Small intestine (tissue), 7 donors: Measurements from ENCODE around the gene PI4K2A. TPM values are rescaled to one million over a fixed set of nuclear protein-coding genes. Genes with fewer than 3 reads are reported as not detected.

Experiments used
- DNase-seq, 2 donors: peaks; one replicate each; pipeline versions ENCODE4 v3.0.0 to v3.0.0-alpha.2; 2013
- FAIRE-seq: peaks from 2 replicates; lab custom pipeline; 2012; peaks lifted over from hg19 to GRCh38; lab: Jason Lieb, UNC
- H3K27ac ChIP-seq, 3 donors: one replicate each; pipeline ENCODE4 v1.5.1; 2013; ENCODE audit warnings: low read length in 2 of 3, mild to moderate bottlenecking in 2 of 3, control low read depth in 1 of 3, inconsistent platforms in 1 of 3, low read depth in 1 of 3, moderate library complexity in 1 of 3
- H3K27me3 ChIP-seq, 3 donors: one replicate each; pipeline ENCODE4 v1.6.1; 2013; ENCODE audit warnings: low read length in 3 of 3, inconsistent platforms in 1 of 3; ENCODE audit not compliant: control insufficient read depth in 3 of 3, insufficient read depth in 3 of 3
- H3K36me3 ChIP-seq, 3 donors: one replicate each; pipeline ENCODE4 v1.6.1; 2013; ENCODE audit warnings: low read length in 3 of 3, inconsistent platforms in 1 of 3, low read depth in 1 of 3, mild to moderate bottlenecking in 1 of 3, moderate library complexity in 1 of 3; ENCODE audit not compliant: control insufficient read depth in 3 of 3, insufficient read depth in 2 of 3
- H3K4me1 ChIP-seq, 3 donors: one replicate each; pipeline ENCODE4 v1.6.1; 2013; ENCODE audit warnings: low read length in 2 of 3, inconsistent platforms in 1 of 3, low read depth in 1 of 3, mild to moderate bottlenecking in 1 of 3, moderate library complexity in 1 of 3; ENCODE audit not compliant: control insufficient read depth in 3 of 3, insufficient read depth in 2 of 3
- H3K4me3 ChIP-seq, 3 donors: one replicate each; pipeline ENCODE4 v1.5.1; 2013; ENCODE audit warnings: low read length in 3 of 3, control low read depth in 1 of 3, inconsistent platforms in 1 of 3, low read depth in 1 of 3, mild to moderate bottlenecking in 1 of 3, moderate library complexity in 1 of 3
- H3K9me3 ChIP-seq, 2 donors: one replicate each; pipeline ENCODE4 v1.6.1; 2013; ENCODE audit warnings: low read depth in 1 of 2, low read length in 1 of 2; ENCODE audit not compliant: control insufficient read depth in 2 of 2, insufficient read depth in 1 of 2
- WGBS, 3 donors: extraction: QIAGEN DNeasy Blood & Tissue Kit; methylation state at CpG; one replicate each; pipeline ENCODE4 v1.1.7; 2013; 5-methylcytosine and 5-hydroxymethylcytosine counted together
- polyA plus RNA-seq, 4 donors: library from polyadenylated mRNA; stranded (reverse) in 3 of 4; unstranded in 1 of 4; fragments of 200-250 nt in 3 of 4; fragments of 120-200 nt in 1 of 4; gene quantifications; one replicate each; pipeline versions ENCODE4 v1.2.1 to v1.2.3, GENCODE V29; 2013
- donor health status: healthy with polysubstance abuse.
- donor health status: control.
- donor health status: control.
- donor health status: Bipolar disorder and iron deficiency.
- donor health status: healthy.

The PI4K2A gene
- polyA plus RNA-seq, 4 donors: 9.5 to 34.0 (median 12.0) TPM

DNA sequence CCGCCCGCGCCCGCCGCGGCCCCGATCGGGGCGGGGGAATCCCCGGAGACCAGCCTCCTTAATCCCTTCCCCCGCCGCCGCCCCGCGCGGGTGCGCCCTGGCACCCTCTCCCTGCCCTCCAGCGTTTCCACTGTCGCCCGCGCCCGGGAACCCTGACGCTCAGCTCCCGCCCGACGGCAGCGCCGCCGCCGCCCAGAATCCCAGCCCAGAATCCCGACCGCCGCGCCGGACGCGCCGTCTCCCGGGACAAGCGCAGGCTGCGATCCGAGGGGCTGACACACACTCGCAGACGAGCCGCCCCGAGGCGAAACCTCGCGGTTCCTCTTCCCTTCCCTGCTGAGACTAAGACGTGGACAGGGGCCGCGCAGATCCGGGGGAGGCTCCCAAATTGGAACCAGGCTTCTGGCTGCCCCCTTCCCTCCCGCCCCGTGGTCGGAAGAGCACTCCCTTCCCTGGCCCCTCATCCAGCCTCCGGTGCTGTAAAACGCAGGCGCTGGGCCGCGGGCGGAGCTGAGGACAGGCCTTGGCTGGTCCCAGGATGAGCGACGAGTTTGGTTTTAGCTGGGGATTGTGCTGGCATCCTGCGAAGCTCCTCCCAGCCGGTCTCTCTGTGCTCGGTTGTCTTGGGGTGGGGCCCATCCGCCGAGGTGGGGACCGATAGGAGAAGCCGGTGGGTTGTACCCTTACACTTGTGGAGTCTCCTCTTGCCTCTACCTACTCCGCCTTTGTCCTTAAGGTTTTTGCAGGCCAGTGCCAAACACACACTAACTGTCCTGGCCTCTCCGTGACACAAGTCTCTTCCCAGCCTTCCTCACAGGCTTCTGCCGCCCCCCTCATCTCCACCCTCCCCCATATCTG lies 74.2 kb downstream of the PI4K2A start:
- DNase-seq: peak in 1 of 2 donors; percentile 33
- FAIRE-seq: no peak

DNA sequence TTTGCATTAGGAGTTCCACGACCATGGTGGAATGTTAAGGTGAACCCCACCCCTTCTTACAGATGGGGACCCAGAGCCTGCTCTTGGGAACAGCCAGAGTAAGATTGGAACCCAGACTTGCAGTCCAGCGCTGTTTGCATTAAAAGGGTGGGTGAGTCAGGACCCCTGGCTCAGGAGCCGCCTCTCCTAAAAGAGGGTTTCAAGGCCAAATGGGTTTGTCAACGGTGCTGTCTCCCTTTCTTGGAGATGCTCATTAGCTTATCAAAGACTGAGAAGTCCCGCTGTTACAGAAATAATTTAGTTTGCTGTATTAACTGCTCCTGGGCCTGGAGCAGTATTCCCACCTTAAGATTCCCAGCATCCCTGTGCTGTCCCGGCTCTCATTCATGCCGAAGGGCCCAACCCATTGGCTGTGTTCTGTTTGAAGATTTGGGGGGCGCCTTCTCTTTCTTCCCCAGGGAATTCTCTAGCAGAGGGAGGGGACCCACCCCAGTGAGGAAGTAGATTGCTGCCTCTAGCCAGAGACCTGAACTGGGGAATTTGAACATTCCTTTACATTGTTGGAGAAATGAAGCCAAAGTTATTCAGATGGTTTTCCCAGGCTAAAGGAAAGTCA lies 74.9 kb downstream of the PI4K2A start:
- Histone ChIP-seq H3K27me3 (no peaks in the 10 kb centered on the region), H3K36me3 (peaks cover 0 to 26% (median 0%) of the 10 kb centered on the region in 3 donors), H3K4me1 (peaks cover 5 to 40% (median 9%) of the 10 kb centered on the region in 3 donors), H3K4me3 (peak overlapping the region in 1 of 3 donors; percentile 65), H3K27ac (peak overlapping the region in 2 of 3 donors; percentile 83 to 94), H3K9me3 (no peaks in the 10 kb centered on the region)
- WGBS, 3 donors: 64 to 75% (median 71%) methylated on average over 8 of the region's 8 CpGs
- FAIRE-seq: no peak
- DNase-seq: no peak

More for the DNA sequence above, 74.2 kb downstream of the PI4K2A start:
- no peaks in the 10 kb centered on the region for H3K27me3 ChIP-seq
- peaks cover 5 to 39% (median 8%) of the 10 kb centered on the region in 3 donors for H3K4me1 ChIP-seq
- peaks cover 0 to 26% (median 0%) of the 10 kb centered on the region in 3 donors for H3K36me3 ChIP-seq
- H3K4me3 ChIP-seq: peak overlapping the region; percentile 58 to 65 (median 61)
- WGBS, 3 donors: 4 to 8% (median 7%) methylated on average over 49 to 74 of the region's 74 CpGs
- H3K27ac ChIP-seq: peak overlapping the region; percentile 62 to 94 (median 83)
- H3K9me3 ChIP-seq: no peaks in the 10 kb centered on the region

DNA sequence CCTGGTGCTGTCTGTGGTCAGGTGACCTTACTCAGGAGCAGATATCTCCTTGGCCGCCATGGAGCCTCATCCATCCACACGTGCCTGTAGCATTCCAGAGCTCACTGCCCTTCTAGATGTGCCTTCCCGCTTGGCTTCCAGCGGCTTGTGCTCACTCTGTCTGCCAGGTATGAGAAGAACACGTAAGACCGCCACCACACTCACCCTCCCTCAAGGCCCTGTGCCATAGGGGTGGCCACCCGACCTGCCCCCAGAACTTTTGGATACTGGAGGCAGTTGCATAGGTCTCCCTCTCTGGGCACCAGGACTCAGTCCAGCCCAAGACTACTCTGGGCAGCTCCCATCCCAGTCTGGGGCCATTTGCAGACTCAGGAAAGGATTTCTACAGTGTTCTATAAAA lies 77.2 kb downstream of the PI4K2A start:
- H3K4me1 ChIP-seq: peaks cover 5 to 44% (median 9%) of the 10 kb centered on the region in 3 donors
- peak overlapping the region in 2 of 3 donors; percentile 58 to 81 for H3K27ac ChIP-seq
- no peaks in the 10 kb centered on the region for H3K27me3 ChIP-seq
- DNase-seq: no peak
- H3K9me3 ChIP-seq: no peaks in the 10 kb centered on the region
- no peak overlapping the region for H3K4me3 ChIP-seq
- no peak for FAIRE-seq
- WGBS, 3 donors: 89 to 90% (median 89%) methylated on average over 7 of the region's 7 CpGs
- peaks cover 0 to 26% (median 0%) of the 10 kb centered on the region in 3 donors for H3K36me3 ChIP-seq

DNA sequence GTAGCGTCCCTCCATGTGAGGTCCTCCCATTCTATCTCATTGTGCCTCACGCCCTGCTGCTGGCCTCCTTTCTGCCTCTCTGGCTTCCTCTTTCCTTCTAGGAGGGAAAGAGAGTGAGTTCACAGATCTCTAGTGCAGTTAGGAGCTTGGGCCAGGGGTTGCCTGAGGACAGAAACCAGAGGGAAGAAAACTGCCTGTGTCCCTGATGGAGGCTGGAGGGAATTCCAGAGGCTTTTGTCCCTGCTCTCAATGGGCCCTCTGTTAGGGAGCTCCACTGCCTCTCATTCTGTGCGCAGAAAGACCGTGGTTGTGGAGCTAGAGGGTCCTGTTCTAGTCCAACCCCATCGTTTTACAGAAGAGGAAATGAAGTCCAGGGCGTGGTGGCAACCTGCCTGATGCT lies 77.7 kb downstream of the PI4K2A start:
- peak overlapping the region; percentile 55 to 81 (median 58) for H3K27ac ChIP-seq
- no peak overlapping the region for H3K4me3 ChIP-seq
- 30 to 55% (median 53%) methylated on average over 6 of the region's 6 CpGs for WGBS, 3 donors
- H3K27me3 ChIP-seq: no peaks in the 10 kb centered on the region
- H3K36me3 ChIP-seq: peaks cover 0 to 26% (median 0%) of the 10 kb centered on the region in 3 donors
- H3K9me3 ChIP-seq: no peaks in the 10 kb centered on the region
- H3K4me1 ChIP-seq: peaks cover 5 to 39% (median 9%) of the 10 kb centered on the region in 3 donors
- no peak for FAIRE-seq
- DNase-seq: no peak

- Histone ChIP-seq H3K27ac (peak overlapping the region; percentile 55 to 81 (median 58)), H3K4me3 (no peak overlapping the region), H3K4me1 (peaks cover 3 to 37% (median 9%) of the 10 kb centered on the region in 3 donors), H3K36me3 (peaks cover 0 to 26% (median 0%) of the 10 kb centered on the region in 3 donors), H3K9me3 (no peaks in the 10 kb centered on the region), H3K27me3 (no peaks in the 10 kb centered on the region)
- FAIRE-seq: no peak
- WGBS, 3 donors: 13 to 31% (median 29%) methylated on average over 8 of the region's 8 CpGs
- DNase-seq: peak; percentile 98 to 99
Observed at GRCh38 chr10:97718659-97719142, 78.2 kb downstream of the PI4K2A start.

GRCh38 chr10:97719602-97720001 lies 79.1 kb downstream of the PI4K2A start:
- H3K9me3 ChIP-seq: no peaks in the 10 kb centered on the region
- peaks cover 0 to 26% (median 0%) of the 10 kb centered on the region in 3 donors for H3K36me3 ChIP-seq
- DNase-seq: no peak
- peak overlapping the region in 2 of 3 donors; percentile 21 to 81 for H3K27ac ChIP-seq
- WGBS, 3 donors: 81 to 91% (median 82%) methylated on average over 2 of the region's 2 CpGs
- H3K27me3 ChIP-seq: no peaks in the 10 kb centered on the region
- no peak overlapping the region for H3K4me3 ChIP-seq
- FAIRE-seq: no peak
- peaks cover 3 to 37% (median 9%) of the 10 kb centered on the region in 3 donors for H3K4me1 ChIP-seq

GRCh38 chr10:97721871-97722780 lies 81.7 kb downstream of the PI4K2A start:
- FAIRE-seq (no peak), DNase-seq (peak; percentile 78 to 93)
- Histone ChIP-seq H3K27ac (peak overlapping the region in 2 of 3 donors; percentile 11 to 24), H3K4me1 (peaks cover 3 to 27% (median 9%) of the 10 kb centered on the region in 3 donors), H3K36me3 (peaks cover 0 to 17% (median 0%) of the 10 kb centered on the region in 3 donors), H3K4me3 (no peak overlapping the region), H3K27me3 (no peaks in the 10 kb centered on the region), H3K9me3 (peaks cover 0 to 4% of the 10 kb centered on the region in 2 donors)
- WGBS, 3 donors: 23 to 67% (median 39%) methylated on average over 12 of the region's 12 CpGs
